Endothelial cell (in vitro differentiated cells): ENCODE data around the gene NAA16. TPM values are rescaled to one million over a fixed set of nuclear protein-coding genes. Genes with fewer than 3 reads are reported as not detected.

Source experiments
- DNase-seq: peaks from one replicate; pipeline ENCODE4 v3.0.0; 2021; ENCODE audit warnings: low spot score
- H3K27ac Mint-ChIP-seq: one replicate; pipeline ENCODE4 v1.8.0; 2021; ENCODE audit warnings: mixed read lengths, inconsistent platforms; ENCODE audit not compliant: unreplicated experiment
- H3K27me3 Mint-ChIP-seq: one replicate; pipeline ENCODE4 v1.8.0; 2021; ENCODE audit warnings: mild to moderate bottlenecking, moderate library complexity, mixed read lengths, inconsistent platforms; ENCODE audit not compliant: unreplicated experiment
- H3K36me3 Mint-ChIP-seq: one replicate; pipeline ENCODE4 v1.8.0; 2021; ENCODE audit warnings: mild to moderate bottlenecking, low read depth, mixed read lengths, inconsistent platforms; ENCODE audit not compliant: unreplicated experiment
- H3K4me1 Mint-ChIP-seq: one replicate; pipeline ENCODE4 v1.8.0; 2021; ENCODE audit warnings: mild to moderate bottlenecking, mixed read lengths, inconsistent platforms; ENCODE audit not compliant: unreplicated experiment
- H3K4me3 Mint-ChIP-seq: one replicate; pipeline ENCODE4 v1.8.0; 2021; ENCODE audit warnings: mild to moderate bottlenecking, mixed read lengths, inconsistent platforms; ENCODE audit not compliant: unreplicated experiment
- H3K9me3 Mint-ChIP-seq: one replicate; pipeline ENCODE4 v1.8.0; 2021; ENCODE audit warnings: mixed read lengths, inconsistent platforms; ENCODE audit not compliant: unreplicated experiment
- CTCF ChIP-seq: fragments of 200-600 bp; sonication (generic); IDR thresholded peaks from one replicate; pipeline ENCODE4 v1.5.0; 2021; ENCODE audit warnings: antibody characterized with exemption; ENCODE audit not compliant: unreplicated experiment
- total RNA-seq: library from RNA; stranded (reverse); fragmentation: NEBNext Ultra II Directional; extraction: Animal tissue kit (Norgen Biotek cat#: 25700); gene quantifications from one replicate; pipeline ENCODE4 v1.2.1, GENCODE V29; 2021; ENCODE audit not compliant: unreplicated experiment

Gene NAA16
- total RNA-seq, 1 donor from 2014 or later: 23.6 TPM

- H3K36me3 Mint-ChIP-seq: no peaks in the 10 kb centered on the region
- peaks cover 2% of the 10 kb centered on the region for H3K27me3 Mint-ChIP-seq
- no peak overlapping the region for H3K4me3 Mint-ChIP-seq
- no peaks in the 10 kb centered on the region for H3K9me3 Mint-ChIP-seq
- no peak for DNase-seq
- no peak for TF ChIP-seq CTCF
- no peaks in the 10 kb centered on the region for H3K4me1 Mint-ChIP-seq
- no peak overlapping the region for H3K27ac Mint-ChIP-seq
These were observed 78.5 kb downstream of the NAA16 start for GRCh38 chr13:41389580-41389979.

- Mint-ChIP-seq H3K27me3 (no peaks in the 10 kb centered on the region), H3K9me3 (no peaks in the 10 kb centered on the region), H3K4me3 (no peak overlapping the region), H3K4me1 (no peaks in the 10 kb centered on the region), H3K36me3 (no peaks in the 10 kb centered on the region), H3K27ac (no peak overlapping the region)
- no peak for TF ChIP-seq CTCF
- DNase-seq: no peak
These were observed 83.1 kb downstream of the NAA16 start for GRCh38 chr13:41394166-41394565.

GRCh38 chr13:41398494-41399170, 87.6 kb downstream of the NAA16 start:
- no peak for DNase-seq
- Mint-ChIP-seq H3K27ac (no peak overlapping the region), H3K9me3 (no peaks in the 10 kb centered on the region), H3K36me3 (no peaks in the 10 kb centered on the region), H3K4me1 (peaks cover 3% of the 10 kb centered on the region), H3K4me3 (no peak overlapping the region), H3K27me3 (no peaks in the 10 kb centered on the region)
- TF ChIP-seq CTCF: no peak

- no peaks in the 10 kb centered on the region for H3K9me3 Mint-ChIP-seq
- H3K27me3 Mint-ChIP-seq: no peaks in the 10 kb centered on the region
- H3K4me1 Mint-ChIP-seq: peaks cover 3% of the 10 kb centered on the region
- H3K36me3 Mint-ChIP-seq: no peaks in the 10 kb centered on the region
- no peak overlapping the region for H3K27ac Mint-ChIP-seq
- TF ChIP-seq CTCF: no peak
- DNase-seq: no peak
- H3K4me3 Mint-ChIP-seq: no peak overlapping the region
These were observed 90.3 kb downstream of the NAA16 start for GRCh38 chr13:41401366-41401765.

GRCh38 chr13:41402691-41403511, 91.8 kb downstream of the NAA16 start:
- Mint-ChIP-seq H3K27ac (no peak overlapping the region), H3K4me1 (peaks cover 3% of the 10 kb centered on the region), H3K9me3 (no peaks in the 10 kb centered on the region), H3K4me3 (no peak overlapping the region), H3K36me3 (no peaks in the 10 kb centered on the region), H3K27me3 (no peaks in the 10 kb centered on the region)
- DNase-seq: no peak
- no peak for TF ChIP-seq CTCF
